GM21390 (cell line): ENCODE measurements around the gene CABP2.
"Not testable (repeated sequence)": the region's sequence is repeated elsewhere in the genome, so short reads cannot be mapped to it uniquely, and the experiment has no call there.

Experiments used
- ATAC-seq: cut with Tn5 transposase; IDR thresholded peaks from one replicate; pipeline ENCODE4 v1.9.1; 2021; ENCODE audit not compliant: unreplicated experiment

Gene CABP2

DNA sequence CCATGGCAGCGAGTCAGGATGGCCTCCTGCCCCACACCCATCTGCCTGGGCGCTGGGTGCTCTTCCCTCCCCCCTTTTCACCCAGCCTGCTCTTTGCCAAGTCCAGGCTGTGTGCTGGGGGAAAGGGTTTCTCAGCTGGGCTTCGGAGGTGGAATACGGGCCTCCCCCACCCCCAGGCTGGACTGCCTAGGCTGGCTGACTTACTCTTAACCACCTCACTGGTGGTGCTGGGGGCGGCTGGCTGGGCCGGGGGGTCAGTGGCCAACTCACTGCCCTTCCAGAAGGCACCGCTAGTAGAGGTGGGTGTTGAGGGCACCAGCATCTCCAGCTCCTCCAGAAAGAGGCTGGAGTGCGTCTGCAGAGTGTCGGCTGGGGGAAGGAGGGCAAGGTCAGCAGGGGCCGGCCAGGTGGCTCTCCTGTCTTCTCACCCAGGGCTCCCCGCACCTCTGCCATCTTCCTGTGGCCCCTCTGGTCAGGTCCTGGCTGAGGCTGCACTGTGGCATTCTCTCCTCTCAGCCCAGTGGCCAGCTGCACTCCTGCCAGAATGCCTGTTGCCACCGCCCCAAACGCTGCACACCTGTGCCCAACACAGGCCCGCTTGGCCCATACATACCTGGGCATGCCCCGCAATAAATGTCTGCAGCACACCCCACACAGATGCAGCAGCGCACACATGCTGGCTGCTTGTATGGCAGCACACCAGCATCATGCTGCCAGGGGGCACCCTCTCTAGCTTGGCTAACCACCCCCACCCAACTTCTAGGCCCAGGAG is 27.8 kb downstream of the CABP2 start:
- ATAC-seq, result no peak

GRCh38 chr11:67494371-67495233 is 28.6 kb downstream of the CABP2 start:
- no peak for ATAC-seq

GRCh38 chr11:67493548-67494370 is 29.5 kb downstream of the CABP2 start:
- no peak for ATAC-seq

GRCh38 chr11:67492801-67493547 is 30.3 kb downstream of the CABP2 start:
- no peak for ATAC-seq

DNA sequence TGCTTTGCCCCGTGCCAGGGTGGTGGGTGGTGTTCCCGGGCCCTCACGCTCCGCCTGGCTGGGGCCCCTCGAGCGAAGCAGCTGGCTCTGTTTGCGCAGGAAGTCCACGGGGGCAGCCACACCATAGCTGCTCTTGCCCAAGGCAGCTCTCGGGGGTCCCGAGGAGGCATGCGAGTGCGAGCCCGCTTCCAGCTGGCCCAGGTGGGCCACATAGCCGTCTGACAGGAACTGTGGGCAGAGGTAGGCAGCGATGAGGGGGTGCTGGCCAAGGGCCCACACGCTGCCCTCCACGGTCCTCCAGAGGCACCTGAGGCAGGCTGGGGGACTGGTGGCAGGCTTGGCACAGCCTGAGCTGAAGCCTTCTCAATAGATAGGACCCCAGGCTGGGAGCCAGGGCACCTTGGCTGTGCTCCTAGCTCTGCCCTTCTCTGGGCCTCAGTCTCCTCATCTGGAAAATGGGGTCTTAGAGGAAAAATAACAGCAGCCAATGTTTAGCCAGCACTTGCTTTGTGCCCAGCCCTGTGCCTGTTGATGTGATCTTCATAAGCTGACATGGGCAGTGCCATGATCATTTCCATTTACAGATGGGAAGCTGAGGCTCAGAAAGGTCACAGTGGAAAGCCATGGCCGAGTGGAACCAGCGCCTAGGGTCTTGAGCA is 31.0 kb downstream of the CABP2 start:
- no peak for ATAC-seq

GRCh38 chr11:67491276-67492068 is 31.8 kb downstream of the CABP2 start:
- ATAC-seq, result no peak

DNA sequence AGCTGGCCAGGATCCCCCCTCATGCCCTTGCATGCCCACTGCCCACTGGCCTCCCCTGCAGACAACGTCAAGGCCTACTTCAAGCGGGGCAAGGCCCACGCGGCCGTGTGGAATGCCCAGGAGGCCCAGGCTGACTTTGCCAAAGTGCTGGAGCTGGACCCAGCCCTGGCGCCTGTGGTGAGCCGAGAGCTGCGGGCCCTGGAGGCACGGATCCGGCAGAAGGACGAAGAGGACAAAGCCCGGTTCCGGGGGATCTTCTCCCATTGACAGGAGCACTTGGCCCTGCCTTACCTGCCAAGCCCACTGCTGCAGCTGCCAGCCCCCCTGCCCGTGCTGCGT is 32.5 kb downstream of the CABP2 start:
- no peak for ATAC-seq

GRCh38 chr11:67489885-67490726 is 33.1 kb downstream of the CABP2 start:
- ATAC-seq, result no peak

DNA sequence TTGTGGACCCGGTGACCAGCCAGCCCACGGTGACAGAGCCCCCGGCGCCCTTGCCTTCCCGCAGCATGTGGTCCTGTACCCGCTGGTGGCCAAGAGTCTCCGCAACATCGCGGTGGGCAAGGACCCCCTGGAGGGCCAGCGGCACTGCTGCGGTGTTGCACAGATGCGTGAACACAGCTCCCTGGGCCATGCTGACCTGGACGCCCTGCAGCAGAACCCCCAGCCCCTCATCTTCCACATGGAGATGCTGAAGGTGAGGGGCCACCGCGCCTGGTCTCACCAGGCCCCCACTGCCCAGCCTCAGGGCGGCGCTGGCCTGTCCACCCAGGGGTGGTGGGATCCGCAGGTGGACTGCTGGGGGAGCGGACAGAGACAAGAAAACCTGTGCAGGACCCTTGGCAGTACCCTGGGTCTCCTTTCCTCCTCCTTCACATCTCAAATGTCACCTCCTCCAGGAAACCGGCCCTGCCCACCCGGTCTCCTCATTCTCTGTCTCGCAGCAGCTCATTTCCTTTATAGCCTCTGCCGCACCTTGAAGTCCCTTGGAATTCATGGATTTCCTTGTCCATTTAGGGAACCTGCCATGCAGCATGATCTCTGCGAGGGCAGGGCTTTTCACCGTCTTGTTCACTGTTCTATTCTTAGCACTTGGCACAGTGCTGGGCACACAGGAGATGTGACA is 33.9 kb downstream of the CABP2 start:
- ATAC-seq, result no peak

DNA sequence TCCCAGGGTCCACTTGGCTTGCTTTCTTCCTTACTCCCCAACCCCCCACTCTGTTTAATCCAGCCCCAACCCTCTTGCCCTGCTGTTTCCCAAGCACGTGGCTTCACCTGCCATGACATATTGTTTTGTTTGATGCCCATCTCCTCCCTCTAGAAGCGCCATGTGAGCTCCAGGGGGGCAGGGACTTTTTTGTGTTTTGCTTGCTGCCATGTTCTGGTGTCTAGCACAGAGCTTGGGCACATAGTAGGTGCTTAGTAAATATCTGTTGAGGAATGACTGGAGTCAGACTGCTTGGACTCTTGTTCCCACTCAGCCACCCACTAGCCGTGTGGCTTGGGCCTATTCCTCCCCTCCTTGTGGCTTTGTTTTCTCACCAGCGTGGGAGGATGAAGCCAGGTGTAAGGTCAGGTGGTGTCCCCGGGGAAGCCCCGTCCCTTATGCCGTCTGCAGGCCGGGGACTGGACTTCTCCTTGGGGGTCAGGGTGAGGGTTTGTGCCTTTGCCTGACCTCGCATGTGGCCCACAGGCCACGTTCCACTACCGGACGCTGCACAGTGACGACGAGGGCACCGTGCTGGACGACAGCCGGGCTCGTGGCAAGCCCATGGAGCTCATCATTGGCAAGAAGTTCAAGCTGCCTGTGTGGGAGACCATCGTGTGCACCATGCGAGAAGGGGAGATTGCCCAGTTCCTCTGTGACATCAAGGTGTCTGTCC is 36.6 kb downstream of the CABP2 start:
- no peak for ATAC-seq

- ATAC-seq, result not testable (repeated sequence)
Observed at GRCh38 chr11:67485873-67486361, 37.3 kb downstream of the CABP2 start.

- ATAC-seq, result no peak
Observed at GRCh38 chr11:67484847-67485311, 38.4 kb downstream of the CABP2 start.

- no peak for ATAC-seq
Observed at GRCh38 chr11:67483831-67484665, 39.2 kb downstream of the CABP2 start.

DNA sequence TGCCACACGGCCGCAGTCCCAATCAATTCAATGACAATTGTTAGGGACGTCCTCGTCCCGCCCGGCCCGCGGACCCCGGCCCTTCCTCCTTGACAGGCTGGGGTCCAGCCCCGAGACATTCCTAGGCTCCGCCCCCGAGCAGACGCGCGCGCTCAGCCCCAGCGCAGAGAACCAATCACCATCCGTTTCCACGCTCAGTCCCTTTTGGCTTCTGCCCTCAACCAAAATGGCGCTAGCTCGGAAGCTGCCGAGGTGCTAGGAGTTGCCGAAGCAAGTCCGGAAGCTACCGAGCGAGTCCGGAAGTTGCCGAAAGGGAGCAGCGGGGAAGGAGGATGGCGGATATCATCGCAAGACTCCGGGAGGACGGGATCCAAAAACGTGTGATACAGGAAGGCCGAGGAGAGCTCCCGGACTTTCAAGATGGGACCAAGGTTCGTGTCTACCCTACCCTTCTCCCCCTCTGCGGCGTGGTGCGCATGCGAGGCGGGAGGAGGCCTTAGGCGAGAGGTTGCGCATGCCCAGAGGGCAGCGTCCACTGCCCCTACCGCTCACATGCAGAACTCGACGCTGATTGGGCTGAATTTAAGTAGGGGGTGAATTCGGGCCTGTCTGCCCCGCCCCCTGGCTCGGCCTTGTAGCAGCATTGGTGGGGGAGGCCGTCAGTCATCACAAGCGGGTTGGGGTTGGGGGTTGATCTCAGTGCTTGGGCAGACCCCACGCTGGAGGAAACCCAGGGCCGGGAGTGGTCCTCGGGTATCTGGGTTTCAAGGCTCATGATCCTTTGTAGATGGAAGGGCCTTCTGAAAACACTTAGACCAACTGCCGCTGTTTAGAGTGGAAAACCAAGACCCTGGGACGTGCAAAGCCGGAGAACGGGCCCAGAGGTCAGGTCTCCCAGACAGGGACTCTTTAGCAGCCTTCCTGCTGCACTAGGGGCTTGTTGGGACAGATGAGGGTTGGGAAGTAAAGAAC is 40.1 kb downstream of the CABP2 start, which contains the start of gene AIP:
Gene AIP (plus strand): TSS at position 200 of the 972 bp plus-strand sequence. CDS start 133 bp downstream, at position 333.
- peak; percentile 59 for ATAC-seq
